Measurements from ENCODE around the gene COL18A1. TPM values are rescaled to one million over a fixed set of nuclear protein-coding genes. Genes with fewer than 3 reads are reported as not detected.

The COL18A1 gene
- total RNA-seq, 1 experiment from 2014 or later: 77.0 TPM

DNA sequence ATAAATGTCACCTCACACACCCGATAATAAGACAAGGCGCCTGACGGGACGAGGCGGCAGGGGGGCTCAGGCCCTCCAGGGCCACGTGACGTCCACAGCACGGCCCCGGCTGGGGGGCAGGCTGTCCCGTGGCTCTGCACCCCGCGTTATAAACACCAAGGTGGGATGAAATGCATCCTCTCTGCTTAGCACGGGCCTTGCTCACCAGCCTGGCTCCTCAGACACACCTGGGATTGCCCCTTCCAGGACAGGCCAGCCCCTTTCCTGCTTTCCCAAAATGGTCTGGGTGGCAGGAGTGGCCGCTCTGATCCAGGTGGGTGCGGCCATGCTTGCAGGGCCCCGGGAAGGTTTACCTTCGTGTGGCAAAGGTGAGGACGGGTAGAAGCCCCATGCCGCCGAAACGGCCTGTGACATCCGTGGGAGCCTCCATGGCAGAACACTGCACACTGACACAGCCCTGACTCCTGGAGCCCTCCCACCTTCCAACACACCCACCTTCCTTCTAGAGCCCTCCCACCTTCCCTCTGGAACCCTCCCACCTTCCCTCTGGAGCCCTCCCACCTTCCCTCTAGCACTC lies 101.4 kb downstream of the COL18A1 start:
- H4K20me1 ChIP-seq (ENCODE audit: low read length): no peaks in the 10 kb centered on the region
- H3K36me3 ChIP-seq (ENCODE audit: low read depth, low read length): peaks cover 3% of the 10 kb centered on the region; the same call in 1 of the 2 replicates
- no peaks in the 10 kb centered on the region for H3K9me3 ChIP-seq (ENCODE audit: low read length)
- TF ChIP-seq EZH2phosphoT487 (IDR thresholded peaks at IDR 0.05; ENCODE audit: borderline replicate concordance, low read length) (no peak), EZH2 (IDR thresholded peaks at IDR 0.05; ENCODE audit: low read length, unreplicated experiment) (no peak)
- TF ChIP-seq, protein P1, sequence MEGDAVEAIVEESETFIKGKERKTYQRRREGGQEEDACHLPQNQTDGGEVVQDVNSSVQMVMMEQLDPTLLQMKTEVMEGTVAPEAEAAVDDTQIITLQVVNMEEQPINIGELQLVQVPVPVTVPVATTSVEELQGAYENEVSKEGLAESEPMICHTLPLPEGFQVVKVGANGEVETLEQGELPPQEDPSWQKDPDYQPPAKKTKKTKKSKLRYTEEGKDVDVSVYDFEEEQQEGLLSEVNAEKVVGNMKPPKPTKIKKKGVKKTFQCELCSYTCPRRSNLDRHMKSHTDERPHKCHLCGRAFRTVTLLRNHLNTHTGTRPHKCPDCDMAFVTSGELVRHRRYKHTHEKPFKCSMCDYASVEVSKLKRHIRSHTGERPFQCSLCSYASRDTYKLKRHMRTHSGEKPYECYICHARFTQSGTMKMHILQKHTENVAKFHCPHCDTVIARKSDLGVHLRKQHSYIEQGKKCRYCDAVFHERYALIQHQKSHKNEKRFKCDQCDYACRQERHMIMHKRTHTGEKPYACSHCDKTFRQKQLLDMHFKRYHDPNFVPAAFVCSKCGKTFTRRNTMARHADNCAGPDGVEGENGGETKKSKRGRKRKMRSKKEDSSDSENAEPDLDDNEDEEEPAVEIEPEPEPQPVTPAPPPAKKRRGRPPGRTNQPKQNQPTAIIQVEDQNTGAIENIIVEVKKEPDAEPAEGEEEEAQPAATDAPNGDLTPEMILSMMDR (conservative IDR thresholded peaks at IDR 0.05; ENCODE audit: low read depth, low read length): no peak
- intact Hi-C loops (cut with micrococcal nuclease): no loop called here
- no peak overlapping the region for H3K9ac ChIP-seq (ENCODE audit: low read length)
- H3K4me3 ChIP-seq (ENCODE audit: low read length): no peak overlapping the region
- ChIA-PET CTCF (no interaction called here), POLR2A (ENCODE audit: unreplicated experiment) (no interaction called here)
- no peak for DNase-seq
- no peaks in the 10 kb centered on the region for H3K79me2 ChIP-seq (ENCODE audit: low read length)
- H3K27ac ChIP-seq (ENCODE audit: low read length): no peak overlapping the region
- no peaks in the 10 kb centered on the region for H3K9me2 ChIP-seq (replicated peaks; ENCODE audit: low read length)
- BruUV-seq (replicated peaks): no TSS peak
- H3K27me3 ChIP-seq (ENCODE audit: low read length): no peaks in the 10 kb centered on the region
- H2AFZ ChIP-seq (ENCODE audit: low read length): no peak overlapping the region
- ATAC-seq: no peak
- no peak overlapping the region for H3K4me2 ChIP-seq (ENCODE audit: low read length)
- H3K4me1 ChIP-seq (ENCODE audit: insufficient read depth, low read length): no peaks in the 10 kb centered on the region
- no peaks in the 10 kb centered on the region for H3F3A ChIP-seq (ENCODE audit: low read length, unreplicated experiment)

DNA sequence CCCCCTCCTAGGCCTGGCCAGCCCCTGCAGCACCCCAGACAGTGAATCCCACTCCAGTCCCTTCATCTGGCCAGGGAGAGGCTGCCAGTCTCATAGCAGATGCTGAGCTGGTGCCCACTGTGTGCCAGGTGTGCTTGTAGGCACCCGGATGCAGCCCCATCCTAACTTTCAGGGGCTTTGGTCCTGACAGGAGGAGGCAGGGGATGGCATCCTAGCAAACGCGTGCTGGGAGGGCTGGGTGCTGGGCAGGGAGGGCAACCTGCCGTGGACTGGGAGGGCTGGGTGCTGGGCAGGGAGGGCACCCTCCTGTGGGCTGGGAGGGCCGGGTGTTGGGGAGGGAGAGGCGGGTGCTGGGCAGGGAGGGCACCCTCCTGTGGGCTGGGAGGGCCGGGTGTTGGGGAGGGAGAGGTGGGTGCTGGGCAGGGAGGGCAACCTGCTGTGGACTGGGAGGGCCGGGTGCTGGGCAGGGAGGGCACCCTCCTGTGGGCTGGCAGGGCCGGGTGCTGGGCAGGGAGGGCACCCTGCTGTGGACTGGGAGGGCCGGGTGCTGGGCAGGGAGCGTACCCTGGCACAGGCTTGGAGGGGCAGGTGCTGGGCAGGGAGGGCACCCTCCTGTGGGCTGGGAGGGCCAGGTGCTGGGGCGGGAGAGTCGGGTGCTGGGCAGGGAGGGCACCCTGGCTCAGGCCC lies 102.0 kb downstream of the COL18A1 start:
- Histone ChIP-seq H3K9me2 (replicated peaks; ENCODE audit: low read length) (no peaks in the 10 kb centered on the region), H4K20me1 (ENCODE audit: low read length) (no peaks in the 10 kb centered on the region), H3K4me2 (ENCODE audit: low read length) (no peak overlapping the region), H2AFZ (ENCODE audit: low read length) (no peak overlapping the region), H3K27me3 (ENCODE audit: low read length) (no peaks in the 10 kb centered on the region), H3K27ac (ENCODE audit: low read length) (no peak overlapping the region), H3K4me3 (ENCODE audit: low read length) (no peak overlapping the region), H3F3A (ENCODE audit: low read length, unreplicated experiment) (no peaks in the 10 kb centered on the region), H3K4me1 (ENCODE audit: insufficient read depth, low read length) (no peaks in the 10 kb centered on the region; the same call in 1 of the 2 replicates), H3K79me2 (ENCODE audit: low read length) (no peaks in the 10 kb centered on the region), H3K36me3 (ENCODE audit: low read depth, low read length) (peaks cover 5% of the 10 kb centered on the region; the same call in 1 of the 2 replicates), H3K9ac (ENCODE audit: low read length) (no peak overlapping the region), H3K9me3 (ENCODE audit: low read length) (no peaks in the 10 kb centered on the region)
- ATAC-seq (no peak), DNase-seq (no peak)
- CTCF ChIA-PET: no interaction called here
- POLR2A ChIA-PET (ENCODE audit: unreplicated experiment): no interaction called here
- intact Hi-C loops (cut with micrococcal nuclease): no loop called here
- TF ChIP-seq, protein P1 (conservative IDR thresholded peaks at IDR 0.05; ENCODE audit: low read depth, low read length): no peak
- TF ChIP-seq EZH2phosphoT487 (IDR thresholded peaks at IDR 0.05; ENCODE audit: borderline replicate concordance, low read length): no peak
- no peak for TF ChIP-seq EZH2 (IDR thresholded peaks at IDR 0.05; ENCODE audit: low read length, unreplicated experiment)
- BruUV-seq (replicated peaks): no TSS peak

DNA sequence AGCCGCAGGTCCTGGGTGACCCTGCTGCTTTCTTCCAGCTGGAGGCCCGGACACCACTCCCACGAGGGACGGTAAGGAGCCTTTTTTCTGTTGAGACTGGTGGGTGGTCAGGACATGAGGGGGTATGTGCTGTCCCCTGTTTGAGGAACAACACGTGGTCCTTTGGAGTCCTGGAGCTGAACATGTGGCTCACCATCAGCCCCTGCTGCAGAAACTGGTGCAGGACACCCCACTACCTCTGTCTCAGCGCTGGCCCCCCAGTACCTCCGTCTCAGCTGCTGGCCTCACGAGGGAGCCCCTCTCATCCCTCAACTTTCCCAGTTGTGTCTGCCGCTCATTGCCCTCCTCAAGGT lies 102.5 kb downstream of the COL18A1 start:
- POLR2A ChIA-PET (ENCODE audit: unreplicated experiment): no interaction called here

More for the DNA sequence above, 102.5 kb downstream of the COL18A1 start:
- peaks cover 5% of the 10 kb centered on the region; the same call in 1 of the 2 replicates for H3K36me3 ChIP-seq (ENCODE audit: low read depth, low read length)
- ATAC-seq (no peak), DNase-seq (no peak)
- H3K27me3 ChIP-seq (ENCODE audit: low read length): no peaks in the 10 kb centered on the region
- no TSS peak for BruUV-seq (replicated peaks)
- intact Hi-C loops (cut with micrococcal nuclease): no loop called here
- H3K9me3 ChIP-seq (ENCODE audit: low read length): no peaks in the 10 kb centered on the region
- H3K4me1 ChIP-seq (ENCODE audit: insufficient read depth, low read length): peaks cover 4% of the 10 kb centered on the region
- TF ChIP-seq EZH2 (IDR thresholded peaks at IDR 0.05; ENCODE audit: low read length, unreplicated experiment): no peak
- TF ChIP-seq EZH2phosphoT487 (IDR thresholded peaks at IDR 0.05; ENCODE audit: borderline replicate concordance, low read length): no peak
- TF ChIP-seq, protein P1 (conservative IDR thresholded peaks at IDR 0.05; ENCODE audit: low read depth, low read length): no peak
- CTCF ChIA-PET: no interaction called here
- H4K20me1 ChIP-seq (ENCODE audit: low read length): no peaks in the 10 kb centered on the region
- H3K4me3 ChIP-seq (ENCODE audit: low read length): no peak overlapping the region
- H3K9ac ChIP-seq (ENCODE audit: low read length): no peak overlapping the region
- H2AFZ ChIP-seq (ENCODE audit: low read length): no peak overlapping the region
- no peak overlapping the region for H3K4me2 ChIP-seq (ENCODE audit: low read length)
- no peaks in the 10 kb centered on the region for H3K9me2 ChIP-seq (replicated peaks; ENCODE audit: low read length)
- no peaks in the 10 kb centered on the region for H3K79me2 ChIP-seq (ENCODE audit: low read length)
- no peaks in the 10 kb centered on the region for H3F3A ChIP-seq (ENCODE audit: low read length, unreplicated experiment)
- no peak overlapping the region for H3K27ac ChIP-seq (ENCODE audit: low read length)
